ENCODE data around the gene B4GALT5.

Gene B4GALT5

GRCh38 chr20:49590163-49591017 is 123.3 kb downstream of the B4GALT5 start:
- H3K4me2 ChIP-seq (ENCODE audit: low read depth, low read length, poor library complexity, severe bottlenecking), result no peak overlapping the region
- no peak overlapping the region for H3K4me3 ChIP-seq (ENCODE audit: low read length, poor library complexity, severe bottlenecking)
- no peaks in the 10 kb centered on the region for H3K9me3 ChIP-seq (ENCODE audit: insufficient read depth, low read depth, low read length)
- no peaks in the 10 kb centered on the region for H3K27me3 ChIP-seq (ENCODE audit: insufficient read depth, low read length, poor library complexity, severe bottlenecking)
- H3K9me2 ChIP-seq (replicated peaks; ENCODE audit: low read depth, low read length), result no peaks in the 10 kb centered on the region
- no peaks in the 10 kb centered on the region for H3K79me2 ChIP-seq (ENCODE audit: insufficient read depth, low read length)
- TF ChIP-seq EZH2phosphoT487 (IDR thresholded peaks at IDR 0.05; ENCODE audit: borderline replicate concordance) (no peak), CTCF (conservative IDR thresholded peaks at IDR 0.05; ENCODE audit: low read length) (no peak)
- no peaks in the 10 kb centered on the region for H3K4me1 ChIP-seq (ENCODE audit: insufficient read depth, low read length, poor library complexity, severe bottlenecking)
- H3F3A ChIP-seq (ENCODE audit: low read depth), result no peaks in the 10 kb centered on the region
- no peaks in the 10 kb centered on the region for H3K36me3 ChIP-seq (ENCODE audit: insufficient read depth, low read length)
- 0 out of 2 replicates have a peak overlapping the region, but pooled peaks have one; percentile 8 for H2AFZ ChIP-seq (ENCODE audit: low read length)
- no peaks in the 10 kb centered on the region for H4K20me1 ChIP-seq (ENCODE audit: insufficient read depth, low read length, poor library complexity, severe bottlenecking)
- no peak overlapping the region for H3K9ac ChIP-seq (ENCODE audit: low read depth, low read length, poor library complexity, severe bottlenecking)

- Histone ChIP-seq H4K20me1 (ENCODE audit: insufficient read depth, low read length, poor library complexity, severe bottlenecking) (no peaks in the 10 kb centered on the region), H3K9me2 (replicated peaks; ENCODE audit: low read depth, low read length) (no peaks in the 10 kb centered on the region), H3K27me3 (ENCODE audit: insufficient read depth, low read length, poor library complexity, severe bottlenecking) (no peaks in the 10 kb centered on the region), H3K9ac (ENCODE audit: low read depth, low read length, poor library complexity, severe bottlenecking) (no peak overlapping the region), H3K4me2 (ENCODE audit: low read depth, low read length, poor library complexity, severe bottlenecking) (no peak overlapping the region), H3K9me3 (ENCODE audit: insufficient read depth, low read depth, low read length) (no peaks in the 10 kb centered on the region), H3K79me2 (ENCODE audit: insufficient read depth, low read length) (no peaks in the 10 kb centered on the region), H3K4me3 (ENCODE audit: low read length, poor library complexity, severe bottlenecking) (no peak overlapping the region), H3K36me3 (ENCODE audit: insufficient read depth, low read length) (no peaks in the 10 kb centered on the region), H3K4me1 (ENCODE audit: insufficient read depth, low read length, poor library complexity, severe bottlenecking) (no peaks in the 10 kb centered on the region), H3F3A (ENCODE audit: low read depth) (no peaks in the 10 kb centered on the region), H2AFZ (ENCODE audit: low read length) (no peak overlapping the region)
- TF ChIP-seq CTCF (conservative IDR thresholded peaks at IDR 0.05; ENCODE audit: low read length) (no peak), EZH2phosphoT487 (IDR thresholded peaks at IDR 0.05; ENCODE audit: borderline replicate concordance) (no peak)
Observed at GRCh38 chr20:49589747-49590146, 123.9 kb downstream of the B4GALT5 start.

- Histone ChIP-seq H3K4me1 (ENCODE audit: insufficient read depth, low read length, poor library complexity, severe bottlenecking) (no peaks in the 10 kb centered on the region), H3K9me3 (ENCODE audit: insufficient read depth, low read depth, low read length) (no peaks in the 10 kb centered on the region), H3K9me2 (replicated peaks; ENCODE audit: low read depth, low read length) (no peaks in the 10 kb centered on the region), H3K4me2 (ENCODE audit: low read depth, low read length, poor library complexity, severe bottlenecking) (no peak overlapping the region), H4K20me1 (ENCODE audit: insufficient read depth, low read length, poor library complexity, severe bottlenecking) (no peaks in the 10 kb centered on the region), H2AFZ (ENCODE audit: low read length) (no peak overlapping the region), H3K36me3 (ENCODE audit: insufficient read depth, low read length) (no peaks in the 10 kb centered on the region), H3K9ac (ENCODE audit: low read depth, low read length, poor library complexity, severe bottlenecking) (no peak overlapping the region), H3K4me3 (ENCODE audit: low read length, poor library complexity, severe bottlenecking) (no peak overlapping the region), H3K79me2 (ENCODE audit: insufficient read depth, low read length) (no peaks in the 10 kb centered on the region), H3F3A (ENCODE audit: low read depth) (no peaks in the 10 kb centered on the region), H3K27me3 (ENCODE audit: insufficient read depth, low read length, poor library complexity, severe bottlenecking) (no peaks in the 10 kb centered on the region)
- TF ChIP-seq CTCF (conservative IDR thresholded peaks at IDR 0.05; ENCODE audit: low read length) (no peak), EZH2phosphoT487 (IDR thresholded peaks at IDR 0.05; ENCODE audit: borderline replicate concordance) (no peak)
Observed at GRCh38 chr20:49587111-49587570, 126.5 kb downstream of the B4GALT5 start.

Data from Loucy (cell line).